GM21723 (cell line): ENCODE results near the gene NKX2-2.

Experiments used
- ATAC-seq: cut with Tn5 transposase; IDR thresholded peaks from one replicate; pipeline ENCODE4 v1.9.1; 2021; ENCODE audit warnings: mild to moderate bottlenecking, moderate library complexity; ENCODE audit not compliant: unreplicated experiment

The NKX2-2 gene

GRCh38 chr20:21522481-21523280 lies 8.8 kb upstream of the NKX2-2 start:
- no peak for ATAC-seq

- no peak for ATAC-seq
These were observed 8.0 kb upstream of the NKX2-2 start for GRCh38 chr20:21521596-21522480.

GRCh38 chr20:21520702-21521595 lies 7.1 kb upstream of the NKX2-2 start:
- no peak for ATAC-seq

GRCh38 chr20:21519136-21519584 lies 5.3 kb upstream of the NKX2-2 start:
- ATAC-seq = no peak

GRCh38 chr20:21518292-21518991 lies 4.6 kb upstream of the NKX2-2 start:
- ATAC-seq = no peak

- ATAC-seq = no peak
These were observed 3.9 kb upstream of the NKX2-2 start for GRCh38 chr20:21517566-21518277.

GRCh38 chr20:21516861-21517565 lies 3.1 kb upstream of the NKX2-2 start:
- ATAC-seq = no peak

GRCh38 chr20:21516180-21516567 lies 2.3 kb upstream of the NKX2-2 start:
- no peak for ATAC-seq

GRCh38 chr20:21515300-21516179 lies 1.7 kb upstream of the NKX2-2 start:
- ATAC-seq = no peak

GRCh38 chr20:21514553-21515251 lies 838 bp upstream of the NKX2-2 start:
- no peak for ATAC-seq

- ATAC-seq = no peak
These were observed 642 bp downstream of the NKX2-2 start for GRCh38 chr20:21513181-21513663.

GRCh38 chr20:21512634-21513180 lies 1.2 kb downstream of the NKX2-2 start:
- no peak for ATAC-seq

- no peak for ATAC-seq
These were observed 1.8 kb downstream of the NKX2-2 start for GRCh38 chr20:21511850-21512633.

GRCh38 chr20:21511485-21511849 lies 2.4 kb downstream of the NKX2-2 start:
- ATAC-seq = no peak

GRCh38 chr20:21510414-21511384 lies 3.2 kb downstream of the NKX2-2 start:
- ATAC-seq = no peak
